BE2C (cell line): ENCODE measurements around the gene ICE2.

Experiments used
- DNase-seq: peaks from one replicate; pipeline ENCODE4 v3.0.0-alpha.2; 2020
- H3K27me3 ChIP-seq: fragments of 250-450 bp; sonication (Bioruptor Pico); 2 replicates; pipeline ENCODE4 v1.5.1; 2020; ENCODE audit warnings: mild to moderate bottlenecking
- H3K36me3 ChIP-seq: fragments of 250-450 bp; sonication (Bioruptor Pico); 2 replicates; pipeline ENCODE4 v1.5.1; 2020; ENCODE audit warnings: mild to moderate bottlenecking
- H3K4me1 ChIP-seq: fragments of 250-450 bp; sonication (Bioruptor Pico); 2 replicates; pipeline ENCODE4 v1.5.1; 2020
- H3K4me3 ChIP-seq: 2 replicates; pipeline ENCODE4 v1.5.1; 2011; ENCODE audit warnings: low read depth, low read length
- H3K9me3 ChIP-seq: fragments of 250-450 bp; sonication (Bioruptor Pico); 2 replicates; pipeline ENCODE4 v1.5.1; 2020
- TF ChIP-seq, protein P1 (sequence below): IDR thresholded peaks from 2 replicates; pipeline ENCODE4 v1.5.1; 2012; ENCODE audit warnings: mild to moderate bottlenecking, low read depth, low read length

Gene ICE2

DNA sequence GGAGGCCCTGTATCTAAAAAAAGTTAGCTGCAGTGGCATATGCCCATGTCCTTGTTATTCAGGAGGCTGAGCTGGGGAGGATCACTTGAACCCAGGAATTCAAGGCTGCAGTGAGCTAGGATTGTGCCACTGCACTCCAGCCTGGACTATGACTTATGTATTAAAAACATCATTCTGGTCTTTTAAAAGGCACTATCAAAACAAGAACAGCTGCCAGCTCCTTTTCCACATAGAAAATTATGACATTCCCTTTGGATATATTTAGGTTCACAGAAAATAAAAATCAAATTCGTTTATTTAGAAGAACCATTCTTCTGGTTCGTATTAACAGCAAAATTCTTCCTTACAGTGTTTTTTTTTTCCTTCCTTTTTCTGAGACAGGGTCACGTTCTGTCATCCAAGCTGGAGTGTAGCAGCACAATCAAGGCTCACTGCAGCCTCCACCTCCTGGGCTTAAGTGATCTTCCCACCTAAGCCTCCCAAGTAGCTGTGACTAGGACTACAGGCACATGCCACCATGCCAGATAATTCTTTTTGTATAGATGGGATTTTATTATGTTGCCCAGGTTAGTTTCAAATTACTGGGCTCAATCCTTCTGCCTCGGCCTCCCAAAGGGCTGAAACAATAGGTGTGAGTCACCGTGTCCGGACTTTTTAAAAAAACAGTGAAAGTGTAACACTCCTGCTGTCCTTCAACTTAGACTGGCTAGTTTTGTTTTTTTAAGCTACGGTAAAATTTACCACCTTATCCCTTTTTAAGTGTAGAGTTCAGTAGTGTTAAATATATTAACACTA, 13.9 kb downstream of the ICE2 start:
- Histone ChIP-seq H3K4me3 (no peak overlapping the region), H3K4me1 (peaks cover 5% of the 10 kb centered on the region), H3K36me3 (peaks cover 34% of the 10 kb centered on the region), H3K9me3 (no peaks in the 10 kb centered on the region), H3K27me3 (no peaks in the 10 kb centered on the region)
- DNase-seq: no peak
- TF ChIP-seq, protein P1, sequence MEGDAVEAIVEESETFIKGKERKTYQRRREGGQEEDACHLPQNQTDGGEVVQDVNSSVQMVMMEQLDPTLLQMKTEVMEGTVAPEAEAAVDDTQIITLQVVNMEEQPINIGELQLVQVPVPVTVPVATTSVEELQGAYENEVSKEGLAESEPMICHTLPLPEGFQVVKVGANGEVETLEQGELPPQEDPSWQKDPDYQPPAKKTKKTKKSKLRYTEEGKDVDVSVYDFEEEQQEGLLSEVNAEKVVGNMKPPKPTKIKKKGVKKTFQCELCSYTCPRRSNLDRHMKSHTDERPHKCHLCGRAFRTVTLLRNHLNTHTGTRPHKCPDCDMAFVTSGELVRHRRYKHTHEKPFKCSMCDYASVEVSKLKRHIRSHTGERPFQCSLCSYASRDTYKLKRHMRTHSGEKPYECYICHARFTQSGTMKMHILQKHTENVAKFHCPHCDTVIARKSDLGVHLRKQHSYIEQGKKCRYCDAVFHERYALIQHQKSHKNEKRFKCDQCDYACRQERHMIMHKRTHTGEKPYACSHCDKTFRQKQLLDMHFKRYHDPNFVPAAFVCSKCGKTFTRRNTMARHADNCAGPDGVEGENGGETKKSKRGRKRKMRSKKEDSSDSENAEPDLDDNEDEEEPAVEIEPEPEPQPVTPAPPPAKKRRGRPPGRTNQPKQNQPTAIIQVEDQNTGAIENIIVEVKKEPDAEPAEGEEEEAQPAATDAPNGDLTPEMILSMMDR: no peak

DNA sequence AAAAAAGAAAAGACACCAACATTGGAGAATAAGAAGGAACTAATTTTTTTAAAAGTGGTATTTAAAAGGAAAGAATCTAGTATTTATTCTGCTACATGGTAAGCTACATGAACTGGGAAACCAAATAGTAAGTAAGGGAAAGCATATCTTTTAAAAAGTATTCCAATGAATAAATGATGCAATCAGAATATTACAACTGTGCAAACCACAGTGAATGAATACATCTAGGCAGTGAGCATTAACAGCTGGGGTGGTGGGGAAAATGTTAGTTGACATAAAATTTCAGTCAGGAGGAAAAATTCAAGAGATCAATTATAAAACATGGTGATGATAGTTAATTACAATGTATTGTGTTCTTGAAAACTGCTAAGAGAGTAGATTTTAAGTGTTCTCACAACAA, 16.9 kb downstream of the ICE2 start:
- TF ChIP-seq, protein P1: no peak
- peaks cover 14% of the 10 kb centered on the region for H3K36me3 ChIP-seq
- no peak for DNase-seq

DNA sequence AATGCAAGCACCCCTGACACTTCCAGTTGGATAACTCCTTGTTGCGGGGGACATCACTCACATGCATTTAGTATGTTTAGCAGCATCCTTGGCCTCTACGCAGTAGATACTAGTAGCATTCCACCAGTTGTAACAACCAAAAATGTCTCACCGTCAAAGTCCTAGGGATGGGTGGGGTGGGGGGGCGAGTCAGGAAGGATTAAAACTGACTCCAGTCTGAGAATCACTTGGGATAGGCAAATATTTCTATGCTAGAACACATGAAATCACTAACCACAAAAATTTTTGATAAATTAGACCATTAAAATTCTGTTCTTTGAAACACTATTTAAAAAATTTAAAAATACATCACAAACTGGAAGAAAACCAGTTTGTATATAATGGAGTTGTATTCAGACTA, 18.0 kb downstream of the ICE2 start:
- H3K9me3 ChIP-seq: no peaks in the 10 kb centered on the region
- H3K36me3 ChIP-seq: peaks cover 7% of the 10 kb centered on the region
- H3K4me1 ChIP-seq: no peaks in the 10 kb centered on the region
- no peak for DNase-seq
- no peaks in the 10 kb centered on the region for H3K27me3 ChIP-seq
- H3K4me3 ChIP-seq: no peak overlapping the region
- TF ChIP-seq, protein P1: no peak

More for the DNA sequence above, 16.9 kb downstream of the ICE2 start:
- Histone ChIP-seq H3K4me3 (no peak overlapping the region), H3K4me1 (no peaks in the 10 kb centered on the region), H3K27me3 (no peaks in the 10 kb centered on the region), H3K9me3 (no peaks in the 10 kb centered on the region)

DNA sequence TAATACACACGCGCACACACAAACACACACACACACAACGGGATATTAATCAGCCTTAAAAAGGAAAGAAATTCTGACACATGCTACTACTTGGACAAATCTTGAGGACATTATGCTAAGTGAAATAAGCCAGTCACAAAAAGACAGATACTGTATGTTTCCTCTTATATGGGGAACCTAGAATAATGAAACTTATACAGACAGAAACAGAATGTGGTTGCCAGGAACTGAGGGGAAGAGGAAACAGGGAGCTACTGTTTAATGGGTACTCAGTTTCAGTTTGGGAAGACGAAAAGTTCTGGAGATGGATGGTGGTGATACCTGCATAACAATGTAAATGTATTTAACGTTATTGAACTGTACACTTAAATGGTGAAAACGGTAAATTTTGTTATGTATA, 20.2 kb downstream of the ICE2 start:
- no peak for DNase-seq
- H3K4me3 ChIP-seq: no peak overlapping the region

DNA sequence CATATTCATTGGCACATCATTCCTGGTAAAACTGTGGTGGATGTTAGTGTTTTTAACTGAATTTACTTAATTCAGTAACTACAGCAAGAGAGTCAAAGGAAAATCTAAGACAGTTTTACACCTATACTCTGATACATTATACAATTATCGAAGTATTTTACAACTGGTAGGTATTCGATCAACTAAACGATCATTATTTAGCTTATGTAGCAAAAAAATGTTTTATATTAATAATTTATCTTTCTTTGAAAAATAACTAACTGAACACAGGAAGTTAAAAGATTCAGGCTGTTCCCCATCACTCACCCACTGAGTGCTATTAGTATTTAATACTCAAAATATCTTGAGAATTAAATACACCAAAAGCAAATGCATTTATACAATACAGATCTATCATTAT, 21.0 kb downstream of the ICE2 start:
- peaks cover 15% of the 10 kb centered on the region for H3K36me3 ChIP-seq
- DNase-seq: no peak
- no peaks in the 10 kb centered on the region for H3K9me3 ChIP-seq
- H3K27me3 ChIP-seq: no peaks in the 10 kb centered on the region
- no peaks in the 10 kb centered on the region for H3K4me1 ChIP-seq
- H3K4me3 ChIP-seq: no peak overlapping the region
- TF ChIP-seq, protein P1: no peak

More for the DNA sequence above, 20.2 kb downstream of the ICE2 start:
- Histone ChIP-seq H3K4me1 (no peaks in the 10 kb centered on the region), H3K27me3 (no peaks in the 10 kb centered on the region), H3K9me3 (no peaks in the 10 kb centered on the region), H3K36me3 (peaks cover 15% of the 10 kb centered on the region)
- TF ChIP-seq, protein P1: no peak

DNA sequence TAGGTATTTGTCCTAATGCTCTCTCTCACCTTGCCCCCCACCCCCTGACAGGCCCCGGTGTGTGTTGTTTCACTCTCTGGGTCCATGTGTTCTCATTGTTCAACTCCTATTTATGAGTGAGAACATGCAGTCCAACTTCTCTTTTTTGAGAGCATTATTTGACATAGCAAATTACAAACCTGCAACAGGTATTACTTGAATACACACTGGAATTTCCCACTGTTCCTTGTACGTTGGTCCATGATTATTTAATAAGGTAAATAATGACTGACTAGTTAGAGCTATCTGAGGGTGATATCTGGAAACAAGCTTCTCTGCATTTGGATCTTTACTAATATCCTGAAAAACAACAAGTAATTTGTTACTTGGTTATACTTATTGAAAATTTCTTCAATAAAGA, 24.1 kb downstream of the ICE2 start:
- Histone ChIP-seq H3K9me3 (no peaks in the 10 kb centered on the region), H3K36me3 (peaks cover 23% of the 10 kb centered on the region), H3K27me3 (no peaks in the 10 kb centered on the region), H3K4me3 (no peak overlapping the region), H3K4me1 (no peaks in the 10 kb centered on the region)
- no peak for DNase-seq
- TF ChIP-seq, protein P1: no peak
